K562 (cell line): ENCODE measurements around the gene PHB1. TPM values are rescaled to one million over a fixed set of nuclear protein-coding genes. Genes with fewer than 3 reads are reported as not detected.

ENCODE experiments used
- BCL6 ChIP-seq: fragments of 250-450 bp; sonication (Bioruptor Pico); IDR thresholded peaks from 2 replicates; pipeline ENCODE4 v1.4.0; 2020
- BHLHE40 ChIP-seq: IDR thresholded peaks from 2 replicates; pipeline ENCODE4 v1.6.1; 2011; ENCODE audit warnings: low read length, improper control_type of control experiment
- CBFB ChIP-seq: sonication (generic); formaldehyde crosslinking; IDR thresholded peaks from 2 replicates; pipeline ENCODE4 v1.4.0; 2020; ENCODE audit warnings: mild to moderate bottlenecking, missing genetic modification reagents
- DPF2 ChIP-seq: fragments of 450-650 bp; IDR thresholded peaks from 2 replicates; pipeline ENCODE4 v1.6.1; 2016
- EGR1 ChIP-seq: fragments of 450-650 bp; conservative IDR thresholded peaks from 2 replicates; pipeline ENCODE4 v1.6.1; 2017; ENCODE audit warnings: mild to moderate bottlenecking
- ETS2 ChIP-seq: IDR thresholded peaks from 2 replicates; pipeline ENCODE4 v1.6.1; 2016; ENCODE audit warnings: borderline replicate concordance, missing genetic modification characterization, mild to moderate bottlenecking, moderate library complexity, missing compliant biosample characterization; ENCODE audit not compliant: poor library complexity, severe bottlenecking
- HDAC3 ChIP-seq: fragments of 450-650 bp; IDR thresholded peaks from 2 replicates; pipeline ENCODE4 v1.6.1; 2018; ENCODE audit warnings: borderline replicate concordance, mild to moderate bottlenecking, moderate library complexity; ENCODE audit not compliant: partially characterized antibody
- HMGN3 ChIP-seq: IDR thresholded peaks from 2 replicates; pipeline ENCODE4 v1.6.1; 2011; ENCODE audit warnings: borderline replicate concordance, low read depth, mild to moderate bottlenecking, mixed read lengths, low read length; ENCODE audit not compliant: insufficient read length; ENCODE audit errors: extremely low read depth
- MAZ ChIP-seq, 2 experiments: fragments of 450-650 bp in 1 of 2; sonication (generic) in 1 of 2; formaldehyde crosslinking; IDR thresholded peaks in 1 of 2; conservative IDR thresholded peaks in 1 of 2; 2 replicates each; pipeline versions ENCODE4 v1.4.0 to v1.5.0; 2020; ENCODE audit warnings: mild to moderate bottlenecking in 1 of 2, missing genetic modification reagents in 1 of 2
- PHF21A ChIP-seq: fragments of 450-650 bp; IDR thresholded peaks from 2 replicates; pipeline ENCODE4 v1.6.1; 2017; ENCODE audit warnings: low read depth, borderline replicate concordance
- POLR2A ChIP-seq: fragments of 450-650 bp; conservative IDR thresholded peaks from 2 replicates; pipeline ENCODE4 v1.6.1; 2016
- RUNX1 ChIP-seq: sonication (generic); IDR thresholded peaks from 2 replicates; pipeline ENCODE4 v1.6.1; 2016; ENCODE audit warnings: antibody characterized with exemption, low read depth
- SAP30 ChIP-seq: fragments of 200-600 bp; sonication (generic); IDR thresholded peaks from 2 replicates; pipeline ENCODE4 v1.6.1; 2012; ENCODE audit warnings: borderline replicate concordance, low read depth, mild to moderate bottlenecking, moderate library complexity, low read length, control low read depth, inconsistent platforms; ENCODE audit not compliant: insufficient read depth, poor library complexity, severe bottlenecking
- TFAP4 ChIP-seq: sonication (generic); formaldehyde crosslinking; IDR thresholded peaks from 2 replicates; pipeline ENCODE4 v1.8.0; 2022; ENCODE audit warnings: missing genetic modification reagents, mild to moderate bottlenecking, moderate library complexity, borderline replicate concordance
- UBTF ChIP-seq, 2 experiments: IDR thresholded peaks; 2 replicates each; pipeline ENCODE4 v1.6.1; 2012; ENCODE audit warnings: improper control_type of control experiment in 2 of 2, low read depth in 2 of 2, low read length in 2 of 2, borderline replicate concordance in 1 of 2
- ZNF239 ChIP-seq: fragments of 250-450 bp; sonication (Bioruptor Pico); IDR thresholded peaks from 2 replicates; pipeline ENCODE4 v1.4.0; 2020; ENCODE audit warnings: mild to moderate bottlenecking
- ZNF324 ChIP-seq: fragments of 250-450 bp; sonication (Bioruptor Pico); IDR thresholded peaks from 2 replicates; pipeline ENCODE4 v1.4.0; 2020; ENCODE audit warnings: mild to moderate bottlenecking
- ZNF444 ChIP-seq: fragments of 250-450 bp; sonication (Bioruptor Pico); IDR thresholded peaks from 2 replicates; pipeline ENCODE4 v1.4.0; 2020; ENCODE audit warnings: mild to moderate bottlenecking, moderate library complexity
- ZNF696 ChIP-seq: fragments of 250-450 bp; sonication (Bioruptor Pico); conservative IDR thresholded peaks from 2 replicates; pipeline ENCODE4 v1.4.0; 2020; ENCODE audit warnings: mild to moderate bottlenecking, moderate library complexity
- polyA plus RNA-seq, 8 experiments: library from polyadenylated mRNA; depleted of rRNA in 4 of 8; stranded (reverse) in 5 of 8; unstranded in 3 of 8; fragments of >200 nt; fragmentation: Nextera tagmentation in 2 of 8; fragmentation: Illumina TruSeq in 1 of 8; extraction: Ambion mirVana in 2 of 8; extraction: Trizol in 1 of 8; gene quantifications; 2 replicates each; pipeline versions ENCODE4 v1.2.1 to v1.2.3, GENCODE V29; 2011 to 2014; ENCODE audit warnings: inconsistent platforms in 1 of 8, missing spikeins in 1 of 8
- total RNA-seq, 7 experiments: library from RNA; depleted of rRNA in 6 of 7; stranded (reverse); fragments of >200 nt in 6 of 7; fragmentation: Illumina TruSeq in 2 of 7; extraction: Trizol in 2 of 7; gene quantifications; 2 replicates each; pipeline versions ENCODE4 v1.2.1 to v1.2.3, GENCODE V29; 2011 to 2021; ENCODE audit warnings: low replicate concordance in 1 of 7
- TF ChIP-seq, protein P1 (sequence below), 3 experiments: fragments of 200-800 bp in 1 of 3; sonication (Bioruptor generic) in 1 of 3; sonication (generic) in 1 of 3; formaldehyde crosslinking in 1 of 3; IDR thresholded peaks; 2 replicates each; pipeline versions ENCODE4 v1.6.1 to v1.8.0; 2016 to 2022; ENCODE audit warnings: mild to moderate bottlenecking in 2 of 3, missing compliant biosample characterization in 2 of 3, missing genetic modification characterization in 2 of 3, missing genetic modification reagents in 1 of 3
- TF ChIP-seq, protein P2 (sequence below), 2 experiments: fragments of 250-450 bp in 1 of 2; fragments of 450-650 bp in 1 of 2; sonication (Bioruptor Pico) in 1 of 2; IDR thresholded peaks; 2 replicates each; pipeline versions ENCODE4 v1.6.1 to v1.8.0; 2016 to 2021; ENCODE audit warnings: mild to moderate bottlenecking in 2 of 2, moderate library complexity in 2 of 2, missing compliant biosample characterization in 1 of 2, missing genetic modification characterization in 1 of 2

The PHB1 gene
- total and polyA plus RNA-seq, 9 of the 15 experiments (the other 6 are each of a cell fraction or from before 2014, with no cell fraction given): 191 to 818 (median 349) TPM

GRCh38 chr17:49361129-49361901 lies 53.4 kb downstream of the PHB1 start (continued):
- TF ChIP-seq PHF21A: 0 out of 2 replicates have a peak, but pooled peaks have one; percentile 31
- TF ChIP-seq ZNF444 (CRISPR knock-in tag): no peak
- TF ChIP-seq TFAP4 (CRISPR knock-in tag): peak; percentile 90
- TF ChIP-seq EGR1: peak; percentile 89
- peak; percentile 42; the same call in 1 of the 2 replicates for TF ChIP-seq POLR2A
- TF ChIP-seq RUNX1: peak; percentile 86; the same call in 1 of the 2 replicates
- TF ChIP-seq, protein P1, sequence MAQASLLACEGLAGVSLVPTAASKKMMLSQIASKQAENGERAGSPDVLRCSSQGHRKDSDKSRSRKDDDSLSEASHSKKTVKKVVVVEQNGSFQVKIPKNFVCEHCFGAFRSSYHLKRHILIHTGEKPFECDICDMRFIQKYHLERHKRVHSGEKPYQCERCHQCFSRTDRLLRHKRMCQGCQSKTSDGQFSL (CRISPR knock-in tag; IDR thresholded peaks at IDR 0.05): peak; percentile 15; the same call in 1 of the 2 replicates
- TF ChIP-seq, protein P1 (tag; IDR thresholded peaks at IDR 0.05): no peak
- peak; percentile 47 for TF ChIP-seq HMGN3
- TF ChIP-seq ZNF324 (CRISPR knock-in tag): 0 out of 2 replicates have a peak, but pooled peaks have one; percentile 9
- no peak for TF ChIP-seq HDAC3
- peak; percentile 68 for TF ChIP-seq DPF2
- no peak for TF ChIP-seq ZNF696 (CRISPR knock-in tag)
- no peak for TF ChIP-seq BCL6
- peak; percentile 69 to 80 for TF ChIP-seq UBTF (IDR thresholded peaks at IDR 0.05; ENCODE audit: borderline replicate concordance in 1 of 2, low read depth in 2 of 2, low read length in 2 of 2)
- peak; percentile 58; the same call in 1 of the 2 replicates for TF ChIP-seq CBFB (CRISPR knock-in tag)
- peak; percentile 31 for TF ChIP-seq SAP30
- TF ChIP-seq, protein P2, sequence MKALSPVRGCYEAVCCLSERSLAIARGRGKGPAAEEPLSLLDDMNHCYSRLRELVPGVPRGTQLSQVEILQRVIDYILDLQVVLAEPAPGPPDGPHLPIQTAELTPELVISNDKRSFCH (CRISPR knock-in tag; IDR thresholded peaks at IDR 0.05): no peak
- TF ChIP-seq, protein P2 (tag; IDR thresholded peaks at IDR 0.05): 0 out of 2 replicates have a peak, but pooled peaks have one; percentile 23
- TF ChIP-seq MAZ (CRISPR knock-in tag; conservative IDR thresholded peaks at IDR 0.05 in 1 of 2, IDR thresholded peaks at IDR 0.05 in 1 of 2): peak; percentile 10 to 84; a peak in 3 of 4 replicates
- no peak for TF ChIP-seq ETS2 (tag)
- no peak for TF ChIP-seq ZNF239
- TF ChIP-seq BHLHE40: 0 out of 2 replicates have a peak, but pooled peaks have one; percentile 16
